ENCODE data around the gene MROH7. TPM values are rescaled to one million over a fixed set of nuclear protein-coding genes. Genes with fewer than 3 reads are reported as not detected.

Gene MROH7
- total RNA-seq, 1 donor from 2014 or later = 8.1 TPM

DNA sequence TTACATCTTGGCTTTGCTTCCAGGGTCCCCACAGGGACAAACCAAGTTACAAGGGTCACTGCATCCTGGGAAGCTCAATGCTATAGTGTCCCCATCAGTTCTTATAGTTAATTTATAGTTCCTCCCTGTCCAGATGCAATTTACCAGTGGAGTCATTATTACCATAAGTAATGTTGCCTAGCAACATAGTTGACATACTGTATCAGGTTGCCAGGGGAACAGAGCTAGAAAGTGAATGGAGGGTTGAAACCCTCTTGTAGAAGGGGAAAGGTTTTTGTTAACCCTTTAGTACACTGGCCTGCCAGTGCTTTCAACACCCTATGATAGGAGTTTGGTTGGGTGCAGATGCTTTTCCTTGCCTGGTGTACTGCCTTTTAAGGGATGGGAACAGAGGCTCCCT is 39.8 kb downstream of the MROH7 start:
- DNase-seq (ENCODE audit: low spot score) (no peak), ATAC-seq (no peak)
- intact Hi-C loops (cut with DNase I) = no loop called here

DNA sequence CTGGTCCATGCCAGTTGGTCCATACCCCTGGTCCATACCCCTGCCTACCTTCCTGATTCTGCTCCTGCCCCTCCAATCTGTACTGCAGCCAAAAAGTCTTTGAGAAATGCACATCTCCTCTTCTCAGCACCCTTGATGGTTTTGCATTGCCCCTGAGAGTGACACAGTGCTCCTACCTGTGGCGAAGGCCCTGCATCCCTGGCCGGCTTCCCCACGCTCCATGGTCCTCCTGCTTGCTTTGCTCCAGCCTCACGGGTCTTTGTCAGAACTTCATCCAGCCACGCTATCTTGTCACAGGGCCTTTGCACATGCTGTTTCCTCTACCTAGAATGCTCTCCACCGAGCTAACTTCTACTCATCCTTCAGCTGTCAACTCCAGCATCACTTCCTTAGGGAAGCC is 41.9 kb downstream of the MROH7 start:
- intact Hi-C loops (cut with DNase I) = no loop called here
- no peak for ATAC-seq

DNA sequence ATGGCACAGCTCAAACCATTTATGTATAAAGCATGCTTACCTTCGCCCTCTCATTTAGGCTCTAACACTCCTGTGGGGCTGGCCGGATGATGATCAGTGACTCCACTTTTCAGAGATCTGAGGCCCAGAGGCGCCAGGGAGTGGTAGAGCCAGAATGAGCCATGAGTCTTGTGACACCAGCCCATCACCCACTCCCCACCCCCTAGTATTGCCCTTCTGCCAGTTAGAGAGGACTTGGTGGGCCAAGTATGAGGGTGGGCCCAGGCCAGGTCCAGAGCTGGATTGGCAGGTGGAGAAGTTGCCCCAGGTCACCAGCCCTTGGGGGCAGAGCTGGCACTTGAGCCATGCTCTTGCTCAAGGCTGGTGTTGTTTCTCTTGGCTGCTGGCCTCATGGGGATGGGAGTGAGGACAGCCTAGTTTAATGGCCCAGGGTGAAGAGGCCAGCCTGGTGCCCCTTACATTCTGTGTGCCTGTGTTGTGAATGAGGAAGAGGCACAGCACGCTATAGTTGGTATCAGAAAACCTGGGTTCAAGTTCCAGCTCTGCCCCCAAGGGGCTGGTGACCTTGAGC is 43.8 kb downstream of the MROH7 start:
- no peak for ATAC-seq
- intact Hi-C loops (cut with DNase I) = loop anchor here (5.0 kb wide), 1 partner anchor 112 kb away; no protein-coding TSS in a partner anchor
- no peak for DNase-seq (ENCODE audit: low spot score)

More for the DNA sequence above, 41.9 kb downstream of the MROH7 start:
- no peak for DNase-seq (ENCODE audit: low spot score)

DNA sequence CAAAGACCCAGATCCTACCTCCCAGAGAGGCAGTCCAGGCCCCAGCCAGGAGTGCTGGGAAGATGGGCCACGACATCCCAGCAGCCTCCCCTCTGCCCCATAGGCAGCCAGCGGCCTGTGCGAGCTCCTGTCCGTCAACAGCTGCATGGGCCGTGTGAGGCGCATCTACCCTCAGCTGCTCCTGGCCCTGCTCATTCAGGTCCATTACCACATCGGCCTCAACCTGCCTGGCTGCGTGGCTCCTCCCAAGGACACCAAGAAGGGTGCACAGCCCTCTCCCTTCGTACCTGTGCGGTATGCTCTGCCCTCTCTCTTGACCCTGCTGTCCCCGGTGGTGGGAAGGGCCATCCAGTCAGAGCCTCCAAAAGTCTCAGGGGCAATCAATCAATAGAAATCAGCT is 44.6 kb downstream of the MROH7 start:
- ATAC-seq (no peak), DNase-seq (ENCODE audit: low spot score) (no peak)
- intact Hi-C loops (cut with DNase I) = loop anchor here (5.0 kb wide), 1 partner anchor 111 kb away; no protein-coding TSS in a partner anchor

DNA sequence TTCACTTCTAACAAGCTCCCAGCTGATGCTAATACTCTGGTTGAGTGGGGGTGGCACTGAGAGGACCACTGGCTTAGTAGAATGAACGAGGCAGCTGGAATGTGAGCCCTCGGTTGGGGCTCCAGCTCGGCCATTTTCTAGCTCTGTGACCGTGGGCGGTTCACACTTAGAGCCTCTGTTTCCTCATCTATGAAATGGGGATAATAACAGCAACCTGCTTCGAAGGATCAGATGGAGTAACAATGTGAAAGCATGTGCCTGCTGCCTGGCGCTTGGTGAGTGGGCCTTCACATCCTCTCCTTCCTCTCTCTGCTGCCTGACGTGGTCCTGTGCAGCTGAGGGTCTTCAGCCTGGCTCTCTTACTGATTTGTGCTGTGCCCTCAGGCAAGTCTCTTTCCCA is 53.2 kb downstream of the MROH7 start:
- ATAC-seq = no peak
- intact Hi-C loops (cut with DNase I) = no loop called here
- DNase-seq (ENCODE audit: low spot score) = no peak

DNA sequence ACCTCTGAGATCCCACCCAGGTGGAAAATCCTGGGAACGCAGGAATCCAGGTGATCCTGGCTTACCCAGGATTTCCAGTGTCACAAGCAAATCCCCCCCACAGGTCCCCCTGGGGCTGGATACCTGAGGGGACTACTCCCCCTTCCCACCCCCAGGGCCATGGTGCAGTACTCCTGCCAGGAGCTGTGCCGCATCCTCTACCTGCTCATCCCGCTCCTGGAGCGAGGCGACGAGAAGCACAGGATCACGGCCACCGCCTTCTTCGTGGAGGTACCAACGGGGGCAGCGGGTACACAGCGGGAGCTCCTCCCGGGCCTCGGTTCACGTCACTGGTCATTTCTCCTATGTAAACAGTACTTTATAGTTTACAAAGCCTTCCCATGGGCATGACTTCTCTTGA is 53.6 kb downstream of the MROH7 start:
- intact Hi-C loops (cut with DNase I) = no loop called here
- no peak for ATAC-seq
- DNase-seq (ENCODE audit: low spot score) = no peak

DNA sequence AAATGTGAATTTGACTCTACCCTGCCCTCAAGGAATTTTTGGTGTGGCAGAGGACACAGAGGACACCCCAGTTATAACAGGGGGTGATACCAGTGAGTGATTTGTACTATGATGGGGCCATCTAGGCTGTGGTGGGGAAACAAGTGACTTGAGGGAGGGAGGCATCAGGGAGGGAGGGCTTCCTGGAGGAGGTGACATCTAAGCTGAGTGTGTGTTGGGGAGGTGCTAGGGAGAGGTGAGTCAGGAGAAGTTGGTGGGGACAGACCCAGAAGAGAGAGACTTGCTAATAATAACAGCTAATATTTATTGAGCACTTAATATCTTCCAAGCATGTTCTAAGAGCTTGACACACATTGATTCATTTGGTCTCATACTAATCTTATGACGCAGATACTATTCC is 54.2 kb downstream of the MROH7 start:
- ATAC-seq = no peak
- no peak for DNase-seq (ENCODE audit: low spot score)
- intact Hi-C loops (cut with DNase I) = no loop called here

DNA sequence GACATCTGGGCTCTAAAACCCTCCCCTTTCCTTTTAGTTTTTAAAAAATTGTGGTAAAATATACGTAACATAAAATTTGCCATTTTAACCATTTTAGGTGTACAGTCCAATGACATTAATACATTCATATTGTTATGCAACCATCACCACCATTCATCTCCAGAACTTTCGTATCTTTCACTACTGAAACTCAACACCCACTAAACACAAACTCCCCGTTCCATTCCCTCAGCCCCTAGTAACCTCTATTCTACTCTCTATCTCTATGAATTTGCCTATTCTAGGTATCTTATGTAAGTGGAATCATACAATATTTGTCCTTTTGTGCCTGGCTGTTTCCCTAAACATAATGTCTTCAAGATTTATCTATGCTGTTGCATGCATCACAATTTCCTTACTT is 54.7 kb downstream of the MROH7 start:
- intact Hi-C loops (cut with DNase I) = no loop called here
- no peak for DNase-seq (ENCODE audit: low spot score)
- ATAC-seq = no peak

DNA sequence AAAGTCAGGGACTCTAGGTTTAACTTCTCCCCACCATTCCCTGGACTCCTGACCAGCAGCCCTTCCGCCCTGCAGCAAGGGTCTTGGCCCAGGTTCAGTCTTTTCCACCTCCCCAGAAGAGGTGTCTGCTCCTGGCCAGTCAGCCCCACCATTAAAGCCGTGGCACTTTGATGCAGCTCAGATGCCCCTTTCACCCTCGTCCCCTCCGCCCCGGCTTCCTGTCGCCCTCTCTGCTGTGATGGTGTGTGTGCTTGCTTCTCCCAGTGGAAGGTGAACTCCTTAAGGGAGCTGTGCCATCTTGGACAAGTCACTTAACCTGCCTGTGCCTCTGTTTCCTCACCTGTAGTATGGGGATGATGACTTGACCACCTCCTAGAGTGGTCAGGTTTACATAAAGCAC is 56.3 kb downstream of the MROH7 start:
- intact Hi-C loops (cut with DNase I) = no loop called here
- no peak for ATAC-seq
- DNase-seq (ENCODE audit: low spot score) = no peak

DNA sequence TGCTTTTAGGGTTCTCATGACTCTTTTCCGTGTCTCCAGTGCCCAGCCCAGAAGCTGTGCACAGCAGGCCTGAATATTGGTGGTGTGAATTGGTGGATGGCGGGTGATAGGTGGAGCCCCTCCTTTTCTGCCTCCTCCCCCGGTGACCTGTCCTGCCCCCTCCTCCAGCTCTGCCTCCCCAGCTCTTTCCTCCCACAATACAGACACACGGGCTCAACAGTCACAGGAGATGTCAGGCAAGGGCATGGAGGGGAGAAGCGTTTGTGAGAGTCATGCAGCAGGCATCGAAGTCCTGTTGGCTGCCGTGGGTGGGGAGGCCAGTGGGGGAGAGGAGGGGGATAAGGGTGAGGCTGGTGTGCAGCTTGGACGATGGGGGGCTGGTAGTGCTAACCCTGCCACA is 56.8 kb downstream of the MROH7 start:
- ATAC-seq = no peak
- no peak for DNase-seq (ENCODE audit: low spot score)
- intact Hi-C loops (cut with DNase I) = no loop called here

DNA sequence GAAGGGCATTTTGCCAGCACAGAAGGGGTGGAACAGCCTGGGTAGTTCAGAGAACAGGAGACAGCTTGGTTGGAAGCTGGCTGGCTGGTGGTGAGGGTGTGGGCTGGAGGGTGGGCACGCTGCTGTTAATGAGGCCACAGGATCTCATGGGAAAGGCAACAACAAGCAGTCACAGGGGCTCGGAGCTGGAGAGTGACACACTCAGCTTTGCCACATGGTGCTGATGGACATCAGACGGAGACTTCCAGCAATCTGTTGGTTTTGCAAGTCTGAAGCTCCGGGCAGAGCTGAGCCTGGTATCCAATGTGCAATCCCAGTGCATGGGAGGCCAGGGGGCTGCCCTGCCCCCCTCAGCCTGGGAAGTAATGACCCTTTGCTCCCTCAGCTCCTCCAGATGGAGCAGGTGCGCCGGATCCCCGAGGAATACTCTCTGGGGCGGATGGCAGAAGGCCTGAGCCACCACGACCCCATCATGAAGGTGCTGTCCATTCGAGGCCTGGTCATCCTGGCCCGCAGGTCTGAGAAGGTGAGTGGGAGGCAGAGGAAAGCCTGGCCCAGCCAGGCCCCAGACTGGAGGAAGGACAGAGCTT is 58.4 kb downstream of the MROH7 start:
- no peak for DNase-seq (ENCODE audit: low spot score)

DNA sequence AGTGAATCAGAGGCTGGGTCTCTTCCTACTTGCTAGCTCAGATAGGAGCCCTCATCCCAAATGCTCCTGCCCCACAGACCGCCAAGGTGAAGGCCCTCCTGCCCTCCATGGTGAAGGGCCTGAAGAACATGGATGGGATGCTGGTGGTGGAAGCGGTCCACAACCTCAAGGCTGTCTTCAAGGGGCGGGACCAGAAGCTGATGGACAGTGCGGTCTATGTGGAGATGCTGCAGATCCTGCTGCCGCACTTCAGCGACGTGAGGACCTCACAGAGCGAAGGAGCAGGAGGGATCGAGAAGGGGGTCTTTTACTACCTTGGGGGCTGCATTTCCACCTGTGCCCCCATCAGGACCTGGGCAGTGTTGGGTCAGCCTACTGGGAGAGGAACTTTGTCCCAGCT is 59.5 kb downstream of the MROH7 start:
- intact Hi-C loops (cut with DNase I) = no loop called here
- ATAC-seq = no peak
- DNase-seq (ENCODE audit: low spot score) = no peak

More for the DNA sequence above, 58.4 kb downstream of the MROH7 start:
- ATAC-seq = no peak
- intact Hi-C loops (cut with DNase I) = no loop called here

DNA sequence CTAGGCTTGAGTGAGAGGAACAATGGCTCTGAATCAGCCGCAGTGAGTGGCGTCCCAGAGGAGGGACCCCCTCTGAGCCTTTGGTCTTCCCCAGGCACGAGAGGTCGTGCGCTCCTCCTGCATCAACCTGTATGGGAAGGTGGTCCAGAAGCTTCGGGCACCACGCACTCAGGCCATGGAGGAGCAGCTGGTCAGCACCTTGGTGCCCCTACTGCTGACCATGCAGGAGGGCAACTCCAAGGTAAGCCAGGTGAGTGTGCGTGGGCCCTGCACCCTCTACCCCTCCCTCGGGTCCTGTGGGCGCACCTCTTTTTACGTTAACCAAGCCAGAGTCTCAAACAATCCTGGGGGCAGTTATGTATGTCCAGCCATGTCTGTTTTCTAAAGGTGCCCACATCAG is 60.4 kb downstream of the MROH7 start:
- ATAC-seq (no peak), DNase-seq (ENCODE audit: low spot score) (no peak)
- intact Hi-C loops (cut with DNase I) = no loop called here

DNA sequence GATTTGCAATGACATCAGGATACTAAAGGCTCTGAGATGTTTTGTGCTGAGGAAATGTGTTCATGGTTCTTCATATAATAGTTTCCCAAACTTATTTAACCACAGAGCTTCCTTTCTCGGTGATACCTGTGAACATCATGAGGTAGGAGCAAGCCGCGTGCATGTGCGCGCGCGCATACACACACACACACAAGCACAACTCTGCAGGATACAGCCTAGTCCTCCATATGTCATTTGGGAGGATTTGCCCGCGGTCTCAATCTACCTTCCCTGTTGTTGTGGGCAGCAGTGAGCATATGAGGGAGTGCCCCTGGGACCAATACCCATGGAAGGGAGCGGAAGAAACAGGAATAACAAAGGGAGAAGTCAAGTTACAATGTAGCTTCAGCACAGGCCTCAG is 61.9 kb downstream of the MROH7 start:
- intact Hi-C loops (cut with DNase I) = no loop called here
- no peak for ATAC-seq
- no peak for DNase-seq (ENCODE audit: low spot score)

DNA sequence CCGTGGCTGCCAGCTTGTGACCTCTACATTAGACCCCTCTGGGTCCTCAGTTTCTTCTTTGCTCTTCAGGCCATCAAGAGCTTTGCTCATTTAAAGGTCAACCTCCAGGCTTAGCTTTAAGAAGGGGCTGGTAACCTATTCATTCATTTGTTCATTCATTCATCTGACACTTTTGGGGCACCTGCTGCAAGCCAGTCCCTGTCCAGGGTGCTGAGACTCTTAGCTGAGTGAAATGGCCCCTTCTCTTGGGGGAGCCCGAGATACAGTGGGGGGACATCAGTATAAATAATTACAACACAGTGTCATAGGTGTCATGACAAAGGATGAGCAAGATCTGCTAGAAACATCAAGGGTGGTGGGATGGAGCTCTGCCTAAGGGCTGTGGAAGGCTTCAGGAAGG is 63.6 kb downstream of the MROH7 start:
- ATAC-seq = no peak
- intact Hi-C loops (cut with DNase I) = no loop called here
- DNase-seq (ENCODE audit: low spot score) = no peak

DNA sequence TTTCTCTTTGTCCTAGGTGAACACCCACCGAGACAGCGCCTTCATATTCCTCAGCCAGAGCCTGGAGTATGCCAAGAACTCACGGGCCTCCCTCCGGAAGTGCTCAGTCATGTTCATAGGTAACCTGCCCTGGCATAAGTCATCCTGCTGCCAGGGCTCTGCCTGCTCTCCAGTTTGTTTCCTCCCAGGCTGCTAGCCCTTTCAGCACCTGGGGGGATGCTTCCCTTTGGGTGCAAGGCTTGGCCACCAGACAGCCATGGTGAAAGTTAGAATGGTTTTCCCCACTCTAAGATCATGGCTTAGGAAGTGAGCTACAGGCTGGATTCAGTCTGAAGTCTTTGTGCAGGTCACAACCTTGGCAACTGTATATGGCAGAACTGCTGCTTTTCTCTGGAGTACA is 64.8 kb downstream of the MROH7 start:
- no peak for ATAC-seq
- no peak for DNase-seq (ENCODE audit: low spot score)
- intact Hi-C loops (cut with DNase I) = no loop called here

DNA sequence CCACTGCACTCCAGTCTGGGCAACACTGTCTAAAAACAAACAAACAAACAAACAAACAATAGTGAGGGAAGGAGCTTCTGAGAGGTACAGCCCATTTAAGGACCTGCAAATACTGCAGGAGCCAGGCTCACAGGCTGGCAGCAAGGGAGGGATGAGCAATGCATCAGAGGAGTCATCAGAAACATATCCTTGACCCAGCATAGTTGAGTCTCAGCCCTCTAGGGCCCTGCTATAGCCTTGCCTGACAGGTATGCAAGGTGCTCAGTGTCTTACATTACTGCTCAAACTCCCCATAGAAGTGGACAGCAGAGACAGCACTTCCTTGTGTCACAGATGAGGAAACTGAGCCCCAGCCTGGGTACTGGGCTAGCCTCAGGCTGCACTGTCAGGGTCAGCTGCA is 66.8 kb downstream of the MROH7 start:
- ATAC-seq (no peak), DNase-seq (ENCODE audit: low spot score) (no peak)
- intact Hi-C loops (cut with DNase I) = no loop called here

DNA sequence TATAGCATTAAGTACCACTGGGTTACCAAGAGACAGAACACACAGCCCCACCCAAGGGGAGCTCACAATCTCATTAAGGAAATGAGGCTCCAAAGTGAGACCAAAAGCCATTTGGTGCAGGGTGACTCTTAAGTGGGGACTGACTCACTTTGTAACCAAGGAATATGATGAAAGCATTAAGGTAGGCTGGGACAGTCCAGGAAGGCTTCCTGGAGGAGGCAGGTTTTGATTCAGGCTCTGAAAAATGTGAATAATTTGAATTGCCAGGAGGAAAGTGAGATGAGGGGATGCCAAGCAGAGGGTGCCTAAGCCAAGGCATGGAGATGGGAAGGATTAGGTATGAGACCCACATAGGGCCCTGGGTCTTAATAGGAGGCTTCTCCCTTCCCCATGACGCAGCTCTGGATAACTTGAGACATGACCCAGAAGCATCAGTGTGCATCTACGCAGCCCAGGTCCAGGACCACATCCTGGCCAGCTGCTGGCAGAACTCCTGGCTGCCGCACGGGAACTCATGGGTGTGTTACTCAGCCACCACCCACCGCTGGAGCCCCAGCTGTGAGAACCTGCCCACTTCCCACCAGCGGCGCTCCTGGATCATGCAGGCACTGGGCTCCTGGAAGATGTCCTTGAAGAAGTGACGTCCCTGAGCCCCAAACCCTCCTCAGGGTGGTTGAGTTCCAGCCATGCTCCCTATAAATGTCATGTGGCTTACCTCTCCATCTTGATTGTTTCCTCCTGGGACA is 68.1 kb downstream of the MROH7 start:
- ATAC-seq = no peak
- intact Hi-C loops (cut with DNase I) = no loop called here
- no peak for DNase-seq (ENCODE audit: low spot score)

DNA sequence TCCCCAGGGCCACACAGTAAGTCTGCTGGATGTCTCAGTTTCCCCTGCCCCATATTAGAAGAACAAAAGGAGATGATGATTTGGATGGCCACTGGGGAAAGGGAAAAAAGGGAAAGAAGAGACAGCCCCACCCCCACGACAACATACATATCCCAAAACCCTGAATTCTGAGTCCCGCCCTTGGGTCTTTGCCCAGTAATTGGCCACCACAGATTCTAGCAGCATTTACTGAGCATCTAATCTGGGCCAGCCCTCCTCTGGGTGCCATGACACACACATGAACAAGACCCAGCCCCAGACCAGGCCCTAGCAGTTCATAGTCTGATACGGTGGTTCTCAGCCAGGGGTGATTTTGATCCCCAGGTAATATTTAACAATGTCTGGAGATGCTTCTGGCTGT is 68.8 kb downstream of the MROH7 start:
- DNase-seq (ENCODE audit: low spot score) = no peak
- intact Hi-C loops (cut with DNase I) = no loop called here
- no peak for ATAC-seq

DNA sequence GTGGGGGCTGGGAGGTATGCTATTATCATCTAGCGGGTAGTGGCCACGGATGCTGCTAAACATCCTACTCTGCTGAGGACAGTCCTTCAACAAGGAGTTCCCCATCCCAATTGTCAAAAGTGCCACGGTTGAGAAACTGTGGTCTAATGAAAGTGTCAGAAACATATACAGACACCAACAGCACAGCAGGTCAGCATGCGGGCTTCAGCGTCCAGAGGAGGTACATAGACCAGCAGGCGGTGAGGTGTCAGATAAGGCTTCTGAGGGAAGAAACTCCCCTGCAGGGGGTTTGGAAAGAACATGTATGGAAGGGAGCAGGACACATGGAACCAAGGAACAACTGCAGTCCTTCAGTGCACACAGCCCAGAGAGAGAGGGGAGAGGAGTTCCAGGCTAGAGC is 69.3 kb downstream of the MROH7 start:
- ATAC-seq (no peak), DNase-seq (ENCODE audit: low spot score) (no peak)
- intact Hi-C loops (cut with DNase I) = no loop called here

DNA sequence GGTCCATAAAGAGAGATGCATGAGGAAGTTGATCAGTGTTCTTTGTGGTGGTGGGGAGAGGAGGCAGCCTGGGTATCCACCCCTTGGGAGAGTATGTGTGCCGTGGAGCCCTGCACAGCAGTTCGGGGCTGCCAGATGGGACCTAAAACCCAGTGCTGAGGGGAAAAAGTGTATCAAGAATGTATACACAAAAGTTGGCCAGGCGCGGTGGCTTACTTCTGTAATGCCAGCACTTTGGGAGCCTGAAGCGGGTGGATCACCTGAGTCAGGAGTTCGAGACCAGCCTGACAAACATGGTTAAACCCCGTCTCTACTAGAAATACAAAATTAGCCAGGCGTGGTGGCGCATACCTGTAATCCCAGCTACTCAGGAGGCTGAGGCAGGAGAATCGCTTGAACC is 70.0 kb downstream of the MROH7 start:
- DNase-seq (ENCODE audit: low spot score) (no peak), ATAC-seq (no peak)
- intact Hi-C loops (cut with DNase I) = no loop called here

Data from sciatic nerve (tissue), 2 donors.